Measurements from ENCODE around the gene PIK3C2G.

The PIK3C2G gene

DNA sequence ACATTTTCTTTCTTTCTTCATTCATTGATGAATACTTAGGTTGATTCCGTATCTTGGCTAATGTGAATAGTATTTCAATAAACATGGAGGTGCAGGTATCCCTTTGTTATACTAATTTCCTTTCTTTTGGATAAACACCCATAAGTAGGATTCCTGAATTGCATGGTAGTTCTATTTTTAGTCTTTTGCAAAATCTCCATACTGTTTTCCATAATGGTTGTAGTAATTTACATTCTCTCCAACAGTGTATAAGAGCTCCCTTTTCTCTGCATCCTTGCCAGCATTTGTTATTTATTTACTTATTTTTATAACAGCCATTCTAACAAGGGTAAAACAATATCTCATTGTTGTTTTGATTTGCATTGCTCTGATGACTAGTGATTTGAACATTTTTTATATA lies 36.6 kb downstream of the PIK3C2G start:
- Histone ChIP-seq H3K9me2 (replicated peaks; ENCODE audit: low read depth, low read length) (no peaks in the 10 kb centered on the region), H3K36me3 (ENCODE audit: insufficient read depth, low read length) (no peaks in the 10 kb centered on the region), H2AFZ (ENCODE audit: low read length) (no peak overlapping the region), H3K4me2 (ENCODE audit: low read depth, low read length, poor library complexity, severe bottlenecking) (no peak overlapping the region), H3K4me3 (ENCODE audit: low read length, poor library complexity, severe bottlenecking) (no peak overlapping the region), H3K27me3 (ENCODE audit: insufficient read depth, low read length, poor library complexity, severe bottlenecking) (no peaks in the 10 kb centered on the region), H3K9ac (ENCODE audit: low read depth, low read length, poor library complexity, severe bottlenecking) (no peak overlapping the region), H3F3A (ENCODE audit: low read depth) (no peaks in the 10 kb centered on the region), H3K4me1 (ENCODE audit: insufficient read depth, low read length, poor library complexity, severe bottlenecking) (no peaks in the 10 kb centered on the region), H4K20me1 (ENCODE audit: insufficient read depth, low read length, poor library complexity, severe bottlenecking) (no peaks in the 10 kb centered on the region), H3K9me3 (ENCODE audit: insufficient read depth, low read depth, low read length) (peaks cover 15% of the 10 kb centered on the region; the same call in 1 of the 2 replicates), H3K79me2 (ENCODE audit: insufficient read depth, low read length) (no peaks in the 10 kb centered on the region)
- no peak for TF ChIP-seq CTCF (conservative IDR thresholded peaks at IDR 0.05; ENCODE audit: low read length)

DNA sequence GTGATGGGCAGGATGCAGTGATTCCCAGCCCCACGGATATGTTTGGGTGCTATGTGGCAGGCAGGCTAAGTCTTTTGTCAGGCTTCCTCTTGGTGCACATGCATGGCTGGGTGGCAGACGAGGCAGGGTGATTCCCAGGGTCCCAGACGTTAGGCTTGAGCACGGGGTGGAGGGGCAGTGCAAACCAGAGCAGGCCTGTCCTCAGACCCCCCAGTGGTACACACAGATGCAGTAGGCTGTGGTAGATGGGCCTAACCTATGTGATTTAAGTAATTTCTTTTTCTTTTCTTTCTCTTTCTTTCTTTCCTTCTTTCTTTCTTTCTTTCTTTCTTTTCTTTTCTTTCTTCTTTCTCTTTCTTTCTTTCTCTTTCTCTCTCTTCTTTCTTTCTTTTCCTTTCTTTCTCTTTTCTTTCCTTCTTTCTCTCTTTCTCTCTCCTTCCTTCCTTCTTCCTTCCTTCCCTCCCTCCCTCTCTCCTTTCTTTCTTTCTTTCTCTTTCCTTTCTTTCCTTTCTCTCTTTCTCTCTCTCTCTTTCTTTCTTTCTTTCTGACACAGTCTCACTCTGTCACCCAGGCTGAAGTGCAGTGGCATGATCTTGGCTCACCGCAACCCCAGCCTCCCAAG lies 41.6 kb downstream of the PIK3C2G start:
- H3K79me2 ChIP-seq (ENCODE audit: insufficient read depth, low read length): no peaks in the 10 kb centered on the region
- no peak for TF ChIP-seq CTCF (conservative IDR thresholded peaks at IDR 0.05; ENCODE audit: low read length)
- TF ChIP-seq EZH2phosphoT487 (IDR thresholded peaks at IDR 0.05; ENCODE audit: borderline replicate concordance): no peak
- H3K27me3 ChIP-seq (ENCODE audit: insufficient read depth, low read length, poor library complexity, severe bottlenecking): no peaks in the 10 kb centered on the region
- H3K9me3 ChIP-seq (ENCODE audit: insufficient read depth, low read depth, low read length): peaks cover 15% of the 10 kb centered on the region; the same call in 1 of the 2 replicates
- H3K36me3 ChIP-seq (ENCODE audit: insufficient read depth, low read length): no peaks in the 10 kb centered on the region
- H3K9me2 ChIP-seq (replicated peaks; ENCODE audit: low read depth, low read length): no peaks in the 10 kb centered on the region
- no peak overlapping the region for H3K4me2 ChIP-seq (ENCODE audit: low read depth, low read length, poor library complexity, severe bottlenecking)
- no peak overlapping the region for H3K9ac ChIP-seq (ENCODE audit: low read depth, low read length, poor library complexity, severe bottlenecking)
- H3K4me1 ChIP-seq (ENCODE audit: insufficient read depth, low read length, poor library complexity, severe bottlenecking): no peaks in the 10 kb centered on the region
- no peaks in the 10 kb centered on the region for H3F3A ChIP-seq (ENCODE audit: low read depth)
- H4K20me1 ChIP-seq (ENCODE audit: insufficient read depth, low read length, poor library complexity, severe bottlenecking): no peaks in the 10 kb centered on the region
- no peak overlapping the region for H2AFZ ChIP-seq (ENCODE audit: low read length)
- no peak overlapping the region for H3K4me3 ChIP-seq (ENCODE audit: low read length, poor library complexity, severe bottlenecking)

DNA sequence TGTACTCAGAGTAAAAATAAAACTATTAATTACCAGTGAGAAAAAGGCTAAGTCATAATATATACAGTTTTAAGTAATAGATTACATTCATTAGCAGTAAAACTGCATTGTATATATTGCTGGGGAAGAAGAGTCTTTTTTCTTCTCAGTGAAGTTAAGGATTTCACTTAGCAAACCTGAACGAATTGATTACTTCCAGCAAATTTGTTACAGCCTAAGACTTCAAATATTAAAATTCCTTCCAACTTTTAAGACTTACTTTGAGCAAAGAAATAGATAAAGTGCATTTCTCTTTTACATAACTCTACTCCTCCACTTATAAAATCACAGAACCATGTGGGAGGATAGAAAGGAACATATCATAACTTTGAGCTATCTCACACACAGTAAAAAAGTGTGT lies 43.3 kb downstream of the PIK3C2G start:
- Histone ChIP-seq H3K4me2 (ENCODE audit: low read depth, low read length, poor library complexity, severe bottlenecking) (no peak overlapping the region), H3K9ac (ENCODE audit: low read depth, low read length, poor library complexity, severe bottlenecking) (no peak overlapping the region), H2AFZ (ENCODE audit: low read length) (no peak overlapping the region), H3K79me2 (ENCODE audit: insufficient read depth, low read length) (no peaks in the 10 kb centered on the region), H3K4me3 (ENCODE audit: low read length, poor library complexity, severe bottlenecking) (no peak overlapping the region), H3F3A (ENCODE audit: low read depth) (no peaks in the 10 kb centered on the region), H3K9me2 (replicated peaks; ENCODE audit: low read depth, low read length) (no peaks in the 10 kb centered on the region), H3K27me3 (ENCODE audit: insufficient read depth, low read length, poor library complexity, severe bottlenecking) (no peaks in the 10 kb centered on the region), H3K36me3 (ENCODE audit: insufficient read depth, low read length) (no peaks in the 10 kb centered on the region), H3K9me3 (ENCODE audit: insufficient read depth, low read depth, low read length) (peaks cover 15% of the 10 kb centered on the region; the same call in 1 of the 2 replicates), H3K4me1 (ENCODE audit: insufficient read depth, low read length, poor library complexity, severe bottlenecking) (no peaks in the 10 kb centered on the region), H4K20me1 (ENCODE audit: insufficient read depth, low read length, poor library complexity, severe bottlenecking) (no peaks in the 10 kb centered on the region)
- no peak for TF ChIP-seq EZH2phosphoT487 (IDR thresholded peaks at IDR 0.05; ENCODE audit: borderline replicate concordance)
- TF ChIP-seq CTCF (conservative IDR thresholded peaks at IDR 0.05; ENCODE audit: low read length): no peak

Measured in Loucy (cell line).